Measurements from ENCODE around the gene PBX1.

Gene PBX1

DNA sequence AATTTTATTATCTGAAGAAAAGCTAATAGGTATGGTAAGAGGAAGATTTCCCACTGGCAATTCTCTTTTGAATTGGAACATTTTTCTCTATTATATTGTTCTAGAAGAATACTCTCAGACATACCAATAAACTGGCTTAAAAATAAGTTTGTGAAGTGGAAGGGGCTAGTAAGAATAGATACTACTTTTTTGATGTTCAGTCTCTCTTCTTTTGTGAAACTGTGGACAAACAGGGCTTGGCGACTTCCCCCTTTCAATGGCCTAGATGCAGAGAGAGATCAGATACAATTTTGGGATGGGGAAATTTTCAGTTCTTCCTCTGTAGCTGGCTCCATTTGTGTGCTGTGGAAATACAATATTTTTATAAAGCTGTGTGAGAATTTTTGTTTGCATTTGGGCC, 2.5 kb downstream of the PBX1 start:
- TF ChIP-seq EZH2phosphoT487 (IDR thresholded peaks at IDR 0.05; ENCODE audit: borderline replicate concordance, low read length) = no peak
- TF ChIP-seq, protein P1, sequence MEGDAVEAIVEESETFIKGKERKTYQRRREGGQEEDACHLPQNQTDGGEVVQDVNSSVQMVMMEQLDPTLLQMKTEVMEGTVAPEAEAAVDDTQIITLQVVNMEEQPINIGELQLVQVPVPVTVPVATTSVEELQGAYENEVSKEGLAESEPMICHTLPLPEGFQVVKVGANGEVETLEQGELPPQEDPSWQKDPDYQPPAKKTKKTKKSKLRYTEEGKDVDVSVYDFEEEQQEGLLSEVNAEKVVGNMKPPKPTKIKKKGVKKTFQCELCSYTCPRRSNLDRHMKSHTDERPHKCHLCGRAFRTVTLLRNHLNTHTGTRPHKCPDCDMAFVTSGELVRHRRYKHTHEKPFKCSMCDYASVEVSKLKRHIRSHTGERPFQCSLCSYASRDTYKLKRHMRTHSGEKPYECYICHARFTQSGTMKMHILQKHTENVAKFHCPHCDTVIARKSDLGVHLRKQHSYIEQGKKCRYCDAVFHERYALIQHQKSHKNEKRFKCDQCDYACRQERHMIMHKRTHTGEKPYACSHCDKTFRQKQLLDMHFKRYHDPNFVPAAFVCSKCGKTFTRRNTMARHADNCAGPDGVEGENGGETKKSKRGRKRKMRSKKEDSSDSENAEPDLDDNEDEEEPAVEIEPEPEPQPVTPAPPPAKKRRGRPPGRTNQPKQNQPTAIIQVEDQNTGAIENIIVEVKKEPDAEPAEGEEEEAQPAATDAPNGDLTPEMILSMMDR (IDR thresholded peaks at IDR 0.05; ENCODE audit: low read depth, low read length, poor library complexity, severe bottlenecking) = no peak
- Histone ChIP-seq H3K4me3 (ENCODE audit: low read length) (no peak overlapping the region), H4K20me1 (ENCODE audit: control insufficient read depth, insufficient read depth, low read depth, low read length) (no peaks in the 10 kb centered on the region), H3K4me2 (ENCODE audit: low read length) (no peak overlapping the region), H3K4me1 (ENCODE audit: control insufficient read depth, low read length) (no peaks in the 10 kb centered on the region), H3K9me2 (replicated peaks; ENCODE audit: control insufficient read depth, low read length) (no peaks in the 10 kb centered on the region), H3K9me3 (ENCODE audit: control insufficient read depth, insufficient read depth, low read length) (no peaks in the 10 kb centered on the region), H3K36me3 (ENCODE audit: control insufficient read depth, low read length) (no peaks in the 10 kb centered on the region), H3K79me2 (ENCODE audit: control insufficient read depth, low read length) (no peaks in the 10 kb centered on the region), H3K27me3 (ENCODE audit: control insufficient read depth, low read length) (peaks cover 23% of the 10 kb centered on the region), H3K27ac (ENCODE audit: low read depth, low read length) (no peak overlapping the region), H3F3A (ENCODE audit: control insufficient read depth, insufficient read depth) (no peaks in the 10 kb centered on the region)

GRCh38 chr1:164562061-164562460, 3.1 kb downstream of the PBX1 start:
- H3K27me3 ChIP-seq (ENCODE audit: control insufficient read depth, low read length) = peaks cover 23% of the 10 kb centered on the region
- H3F3A ChIP-seq (ENCODE audit: control insufficient read depth, insufficient read depth) = no peaks in the 10 kb centered on the region
- no peaks in the 10 kb centered on the region for H4K20me1 ChIP-seq (ENCODE audit: control insufficient read depth, insufficient read depth, low read depth, low read length)
- H3K9me3 ChIP-seq (ENCODE audit: control insufficient read depth, insufficient read depth, low read length) = no peaks in the 10 kb centered on the region
- no peak overlapping the region for H3K4me2 ChIP-seq (ENCODE audit: low read length)
- TF ChIP-seq, protein P1 (IDR thresholded peaks at IDR 0.05; ENCODE audit: low read depth, low read length, poor library complexity, severe bottlenecking) = no peak
- no peak for TF ChIP-seq EZH2phosphoT487 (IDR thresholded peaks at IDR 0.05; ENCODE audit: borderline replicate concordance, low read length)
- H3K9me2 ChIP-seq (replicated peaks; ENCODE audit: control insufficient read depth, low read length) = no peaks in the 10 kb centered on the region
- H3K27ac ChIP-seq (ENCODE audit: low read depth, low read length) = no peak overlapping the region
- H3K79me2 ChIP-seq (ENCODE audit: control insufficient read depth, low read length) = no peaks in the 10 kb centered on the region
- no peaks in the 10 kb centered on the region for H3K36me3 ChIP-seq (ENCODE audit: control insufficient read depth, low read length)
- H3K4me1 ChIP-seq (ENCODE audit: control insufficient read depth, low read length) = no peaks in the 10 kb centered on the region
- no peak overlapping the region for H3K4me3 ChIP-seq (ENCODE audit: low read length)

- no peaks in the 10 kb centered on the region for H3K4me1 ChIP-seq (ENCODE audit: control insufficient read depth, low read length)
- no peaks in the 10 kb centered on the region for H3F3A ChIP-seq (ENCODE audit: control insufficient read depth, insufficient read depth)
- H3K79me2 ChIP-seq (ENCODE audit: control insufficient read depth, low read length) = no peaks in the 10 kb centered on the region
- H3K27ac ChIP-seq (ENCODE audit: low read depth, low read length) = no peak overlapping the region
- H4K20me1 ChIP-seq (ENCODE audit: control insufficient read depth, insufficient read depth, low read depth, low read length) = no peaks in the 10 kb centered on the region
- H3K36me3 ChIP-seq (ENCODE audit: control insufficient read depth, low read length) = no peaks in the 10 kb centered on the region
- H3K9me3 ChIP-seq (ENCODE audit: control insufficient read depth, insufficient read depth, low read length) = no peaks in the 10 kb centered on the region
- no peak overlapping the region for H3K4me2 ChIP-seq (ENCODE audit: low read length)
- TF ChIP-seq, protein P1 (IDR thresholded peaks at IDR 0.05; ENCODE audit: low read depth, low read length, poor library complexity, severe bottlenecking) = no peak
- TF ChIP-seq EZH2phosphoT487 (IDR thresholded peaks at IDR 0.05; ENCODE audit: borderline replicate concordance, low read length) = no peak
- H3K4me3 ChIP-seq (ENCODE audit: low read length) = no peak overlapping the region
- H3K9me2 ChIP-seq (replicated peaks; ENCODE audit: control insufficient read depth, low read length) = no peaks in the 10 kb centered on the region
- H3K27me3 ChIP-seq (ENCODE audit: control insufficient read depth, low read length) = peaks cover 23% of the 10 kb centered on the region
Measured at GRCh38 chr1:164562511-164562910, 3.5 kb downstream of the PBX1 start.

All from DOHH2 (cell line).